Measurements from ENCODE around the gene SPACA7.

SPACA7 gene

GRCh38 chr13:112434937-112435523 lies 58.9 kb downstream of the SPACA7 start:
- no peaks in the 10 kb centered on the region for H3K79me1 ChIP-seq (ENCODE audit: low read length)
- H3K79me2 ChIP-seq (ENCODE audit: control insufficient read depth, insufficient read depth, low read length, poor library complexity) = no peaks in the 10 kb centered on the region
- no peak overlapping the region for H3K27ac ChIP-seq (ENCODE audit: low read depth, low read length)
- no peak for DNase-seq
- no peak overlapping the region for H3K18ac ChIP-seq (ENCODE audit: low read length)
- WGBS (ENCODE audit: extremely low coverage, insufficient coverage, insufficient read length) = no CpG with 5 or more reads among the region's 12 CpGs
- H3K4me1 ChIP-seq (ENCODE audit: control insufficient read depth in 1 of 2, insufficient read depth in 2 of 2, low read length in 2 of 2) = no peaks in the 10 kb centered on the region
- H3K4me3 ChIP-seq (ENCODE audit: low read depth, low read length) = peak overlapping the region; percentile 27
- no peak overlapping the region for H2AK5ac ChIP-seq (ENCODE audit: low read length)
- no peak overlapping the region for H4K91ac ChIP-seq (ENCODE audit: low read depth, low read length)
- no peaks in the 10 kb centered on the region for H3K27me3 ChIP-seq (ENCODE audit: insufficient read depth, low read length)
- no peak overlapping the region for H4K8ac ChIP-seq (ENCODE audit: low read depth, low read length)
- H2BK5ac ChIP-seq (ENCODE audit: low read depth, low read length, poor library complexity) = no peak overlapping the region
- no peak overlapping the region for H3K9ac ChIP-seq (ENCODE audit: low read length)
- H3K4me2 ChIP-seq (ENCODE audit: low read length) = no peak overlapping the region
- no peaks in the 10 kb centered on the region for H3K36me3 ChIP-seq (ENCODE audit: control insufficient read depth in 1 of 2, insufficient read depth in 2 of 2, low read length in 2 of 2)
- H3K14ac ChIP-seq (ENCODE audit: low read length) = no peak overlapping the region
- no peak overlapping the region for H4K12ac ChIP-seq (ENCODE audit: low read depth, low read length)
- H3K4ac ChIP-seq (ENCODE audit: low read depth, low read length) = no peak overlapping the region
- H2AFZ ChIP-seq (ENCODE audit: insufficient read depth, low read length, poor library complexity) = no peak overlapping the region
- H3K9me3 ChIP-seq (ENCODE audit: insufficient read depth, low read depth, low read length) = peaks cover 20% of the 10 kb centered on the region
- no peak overlapping the region for H2BK12ac ChIP-seq (ENCODE audit: low read length)
- H2BK120ac ChIP-seq (ENCODE audit: insufficient read depth, low read length, poor library complexity) = no peak overlapping the region
- peak overlapping the region; percentile 8 for H3K23ac ChIP-seq (ENCODE audit: low read length)

- Histone ChIP-seq H3K18ac (ENCODE audit: low read length) (no peak overlapping the region), H2BK5ac (ENCODE audit: low read depth, low read length, poor library complexity) (no peak overlapping the region), H3K36me3 (ENCODE audit: control insufficient read depth in 1 of 2, insufficient read depth in 2 of 2, low read length in 2 of 2) (no peaks in the 10 kb centered on the region), H3K4me1 (ENCODE audit: control insufficient read depth in 1 of 2, insufficient read depth in 2 of 2, low read length in 2 of 2) (no peaks in the 10 kb centered on the region), H4K12ac (ENCODE audit: low read depth, low read length) (no peak overlapping the region), H3K27me3 (ENCODE audit: insufficient read depth, low read length) (no peaks in the 10 kb centered on the region), H3K79me2 (ENCODE audit: control insufficient read depth, insufficient read depth, low read length, poor library complexity) (no peaks in the 10 kb centered on the region), H3K27ac (ENCODE audit: low read depth, low read length) (no peak overlapping the region), H3K4me2 (ENCODE audit: low read length) (no peak overlapping the region), H2BK120ac (ENCODE audit: insufficient read depth, low read length, poor library complexity) (no peak overlapping the region), H2AFZ (ENCODE audit: insufficient read depth, low read length, poor library complexity) (no peak overlapping the region), H3K14ac (ENCODE audit: low read length) (no peak overlapping the region), H3K4me3 (ENCODE audit: low read depth, low read length) (no peak overlapping the region), H3K79me1 (ENCODE audit: low read length) (no peaks in the 10 kb centered on the region), H3K4ac (ENCODE audit: low read depth, low read length) (no peak overlapping the region), H2BK12ac (ENCODE audit: low read length) (no peak overlapping the region), H3K9me3 (ENCODE audit: insufficient read depth, low read depth, low read length) (peaks cover 18% of the 10 kb centered on the region), H4K8ac (ENCODE audit: low read depth, low read length) (no peak overlapping the region), H3K9ac (ENCODE audit: low read length) (no peak overlapping the region), H3K23ac (ENCODE audit: low read length) (no peak overlapping the region), H2AK5ac (ENCODE audit: low read length) (no peak overlapping the region), H4K91ac (ENCODE audit: low read depth, low read length) (no peak overlapping the region)
- no peak for DNase-seq
- no CpG with 5 or more reads among the region's 9 CpGs for whole genome bisulfite sequencing (ENCODE audit: extremely low coverage, insufficient coverage, insufficient read length)
Measured at GRCh38 chr13:112435973-112436372, 59.8 kb downstream of the SPACA7 start.

- Histone ChIP-seq H3K4me1 (ENCODE audit: control insufficient read depth in 1 of 2, insufficient read depth in 2 of 2, low read length in 2 of 2) (no peaks in the 10 kb centered on the region), H2AFZ (ENCODE audit: insufficient read depth, low read length, poor library complexity) (no peak overlapping the region), H3K36me3 (ENCODE audit: control insufficient read depth in 1 of 2, insufficient read depth in 2 of 2, low read length in 2 of 2) (no peaks in the 10 kb centered on the region), H2BK120ac (ENCODE audit: insufficient read depth, low read length, poor library complexity) (no peak overlapping the region), H4K12ac (ENCODE audit: low read depth, low read length) (no peak overlapping the region), H4K8ac (ENCODE audit: low read depth, low read length) (no peak overlapping the region), H3K4me2 (ENCODE audit: low read length) (no peak overlapping the region), H3K79me1 (ENCODE audit: low read length) (no peaks in the 10 kb centered on the region), H4K91ac (ENCODE audit: low read depth, low read length) (no peak overlapping the region), H3K4ac (ENCODE audit: low read depth, low read length) (no peak overlapping the region), H3K79me2 (ENCODE audit: control insufficient read depth, insufficient read depth, low read length, poor library complexity) (no peaks in the 10 kb centered on the region), H3K23ac (ENCODE audit: low read length) (no peak overlapping the region), H3K27me3 (ENCODE audit: insufficient read depth, low read length) (no peaks in the 10 kb centered on the region), H2BK5ac (ENCODE audit: low read depth, low read length, poor library complexity) (no peak overlapping the region), H3K4me3 (ENCODE audit: low read depth, low read length) (no peak overlapping the region), H3K9ac (ENCODE audit: low read length) (no peak overlapping the region), H3K9me3 (ENCODE audit: insufficient read depth, low read depth, low read length) (peaks cover 16% of the 10 kb centered on the region), H3K18ac (ENCODE audit: low read length) (no peak overlapping the region), H2AK5ac (ENCODE audit: low read length) (no peak overlapping the region), H3K14ac (ENCODE audit: low read length) (no peak overlapping the region), H3K27ac (ENCODE audit: low read depth, low read length) (no peak overlapping the region), H2BK12ac (ENCODE audit: low read length) (no peak overlapping the region)
- DNase-seq = no peak
- no CpG with 5 or more reads among the region's 1 CpG for WGBS (ENCODE audit: extremely low coverage, insufficient coverage, insufficient read length)
Measured at GRCh38 chr13:112438094-112438493, 61.9 kb downstream of the SPACA7 start.

- no peaks in the 10 kb centered on the region for H3K79me1 ChIP-seq (ENCODE audit: low read length)
- H3K23ac ChIP-seq (ENCODE audit: low read length) = no peak overlapping the region
Measured at GRCh38 chr13:112438515-112438914, 62.4 kb downstream of the SPACA7 start.

More at GRCh38 chr13:112438515-112438914, 62.4 kb downstream of the SPACA7 start:
- Histone ChIP-seq H3K4me3 (ENCODE audit: low read depth, low read length) (no peak overlapping the region), H2BK5ac (ENCODE audit: low read depth, low read length, poor library complexity) (no peak overlapping the region), H3K4ac (ENCODE audit: low read depth, low read length) (no peak overlapping the region), H2AFZ (ENCODE audit: insufficient read depth, low read length, poor library complexity) (no peak overlapping the region), H3K27ac (ENCODE audit: low read depth, low read length) (no peak overlapping the region), H2BK12ac (ENCODE audit: low read length) (no peak overlapping the region), H3K4me1 (ENCODE audit: control insufficient read depth in 1 of 2, insufficient read depth in 2 of 2, low read length in 2 of 2) (no peaks in the 10 kb centered on the region), H4K91ac (ENCODE audit: low read depth, low read length) (no peak overlapping the region), H2BK120ac (ENCODE audit: insufficient read depth, low read length, poor library complexity) (no peak overlapping the region), H4K12ac (ENCODE audit: low read depth, low read length) (no peak overlapping the region), H3K36me3 (ENCODE audit: control insufficient read depth in 1 of 2, insufficient read depth in 2 of 2, low read length in 2 of 2) (no peaks in the 10 kb centered on the region), H3K18ac (ENCODE audit: low read length) (no peak overlapping the region), H2AK5ac (ENCODE audit: low read length) (no peak overlapping the region), H3K9me3 (ENCODE audit: insufficient read depth, low read depth, low read length) (peaks cover 16% of the 10 kb centered on the region), H3K27me3 (ENCODE audit: insufficient read depth, low read length) (no peaks in the 10 kb centered on the region), H3K9ac (ENCODE audit: low read length) (no peak overlapping the region), H4K8ac (ENCODE audit: low read depth, low read length) (no peak overlapping the region), H3K4me2 (ENCODE audit: low read length) (no peak overlapping the region), H3K14ac (ENCODE audit: low read length) (no peak overlapping the region), H3K79me2 (ENCODE audit: control insufficient read depth, insufficient read depth, low read length, poor library complexity) (no peaks in the 10 kb centered on the region)
- WGBS (ENCODE audit: extremely low coverage, insufficient coverage, insufficient read length) = no CpG with 5 or more reads among the region's 2 CpGs
- no peak for DNase-seq

All from trophoblast cell (in vitro differentiated cells and primary cell).